K562 (cell line): ENCODE results near the gene CBX4.

ENCODE experiments used
- MAFG ChIP-seq: fragments of 450-650 bp; conservative IDR thresholded peaks from 2 replicates; pipeline ENCODE4 v1.6.1; 2016; ENCODE audit warnings: missing genetic modification characterization, missing compliant biosample characterization
- MYNN ChIP-seq, 2 experiments: sonication (generic); formaldehyde crosslinking in 1 of 2; IDR thresholded peaks; 2 replicates each; pipeline versions ENCODE4 v1.5.0 to v1.6.1; 2016 to 2020; ENCODE audit warnings: antibody characterized with exemption in 1 of 2, missing genetic modification reagents in 1 of 2
- POLR2A ChIP-seq: fragments of 450-650 bp; conservative IDR thresholded peaks from 2 replicates; pipeline ENCODE4 v1.6.1; 2016
- RAD21 ChIP-seq, 2 experiments: fragments of 250-450 bp in 1 of 2; fragments of 450-650 bp in 1 of 2; sonication (Bioruptor Pico) in 1 of 2; formaldehyde crosslinking in 1 of 2; IDR thresholded peaks in 1 of 2; conservative IDR thresholded peaks in 1 of 2; 2 replicates each; pipeline versions ENCODE4 v1.4.0 to v1.8.0; 2020 to 2022; ENCODE audit warnings: mild to moderate bottlenecking in 2 of 2, moderate library complexity in 1 of 2
- ZNF282 ChIP-seq: sonication (generic); formaldehyde crosslinking; IDR thresholded peaks from 2 replicates; pipeline ENCODE4 v1.8.1; 2023; ENCODE audit warnings: missing genetic modification reagents
- ZNF354B ChIP-seq: fragments of 250-450 bp; sonication (Bioruptor Pico); IDR thresholded peaks from 2 replicates; pipeline ENCODE4 v1.4.0; 2020
- ZZZ3 ChIP-seq: fragments of 450-650 bp; IDR thresholded peaks from 2 replicates; pipeline ENCODE4 v1.6.1; 2016; ENCODE audit warnings: antibody characterized with exemption, mild to moderate bottlenecking, moderate library complexity
- TF ChIP-seq, protein P1 (sequence below), 2 experiments: fragments of 450-650 bp in 1 of 2; sonication (generic) in 1 of 2; formaldehyde crosslinking in 1 of 2; IDR thresholded peaks in 1 of 2; conservative IDR thresholded peaks in 1 of 2; 2 replicates each; pipeline versions ENCODE4 v1.6.1 to v1.8.1; 2016 to 2023; ENCODE audit warnings: mild to moderate bottlenecking in 2 of 2, moderate library complexity in 2 of 2, inconsistent platforms in 1 of 2, missing genetic modification reagents in 1 of 2
- TF ChIP-seq, protein P2 (sequence below): sonication (generic); formaldehyde crosslinking; IDR thresholded peaks from 2 replicates; pipeline ENCODE4 v1.5.0; 2020; ENCODE audit warnings: missing genetic modification reagents
- TF ChIP-seq, protein P3 (sequence below), 3 experiments: IDR thresholded peaks in 2 of 3; conservative IDR thresholded peaks in 1 of 3; 2 replicates each; pipeline ENCODE4 v1.5.1; 2011 to 2012; ENCODE audit warnings: low read length in 3 of 3, mild to moderate bottlenecking in 3 of 3, control low read depth in 2 of 3, improper control_type of control experiment in 1 of 3, inconsistent platforms in 1 of 3, low read depth in 1 of 3, mixed read lengths in 1 of 3, moderate library complexity in 1 of 3; ENCODE audit not compliant: insufficient read depth in 2 of 3
- TF ChIP-seq, protein P4 (sequence below): fragments of 250-450 bp; sonication (Bioruptor Pico); IDR thresholded peaks from 2 replicates; pipeline ENCODE4 v1.4.0; 2020; ENCODE audit warnings: mild to moderate bottlenecking

GRCh38 chr17:79829004-79829403 is 10.2 kb downstream of the CBX4 start:
- no peak; the same call in 1 of the 2 replicates for TF ChIP-seq POLR2A
- TF ChIP-seq RAD21 (CRISPR knock-in tag; conservative IDR thresholded peaks at IDR 0.05 in 1 of 2, IDR thresholded peaks at IDR 0.05 in 1 of 2), result no peak
- no peak for TF ChIP-seq ZNF282 (CRISPR knock-in tag)
- TF ChIP-seq MYNN (IDR thresholded peaks at IDR 0.05), result no peak
- TF ChIP-seq MYNN (CRISPR knock-in tag; IDR thresholded peaks at IDR 0.05), result no peak
- TF ChIP-seq, protein P1, sequence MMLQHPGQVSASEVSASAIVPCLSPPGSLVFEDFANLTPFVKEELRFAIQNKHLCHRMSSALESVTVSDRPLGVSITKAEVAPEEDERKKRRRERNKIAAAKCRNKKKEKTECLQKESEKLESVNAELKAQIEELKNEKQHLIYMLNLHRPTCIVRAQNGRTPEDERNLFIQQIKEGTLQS (IDR thresholded peaks at IDR 0.05), result no peak
- TF ChIP-seq, protein P1 (CRISPR knock-in tag; conservative IDR thresholded peaks at IDR 0.05), result no peak
- TF ChIP-seq ZNF354B, result no peak
- no peak for TF ChIP-seq ZZZ3
- TF ChIP-seq, protein P2, sequence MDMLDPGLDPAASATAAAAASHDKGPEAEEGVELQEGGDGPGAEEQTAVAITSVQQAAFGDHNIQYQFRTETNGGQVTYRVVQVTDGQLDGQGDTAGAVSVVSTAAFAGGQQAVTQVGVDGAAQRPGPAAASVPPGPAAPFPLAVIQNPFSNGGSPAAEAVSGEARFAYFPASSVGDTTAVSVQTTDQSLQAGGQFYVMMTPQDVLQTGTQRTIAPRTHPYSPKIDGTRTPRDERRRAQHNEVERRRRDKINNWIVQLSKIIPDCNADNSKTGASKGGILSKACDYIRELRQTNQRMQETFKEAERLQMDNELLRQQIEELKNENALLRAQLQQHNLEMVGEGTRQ (CRISPR knock-in tag), result no peak
- TF ChIP-seq, protein P3, sequence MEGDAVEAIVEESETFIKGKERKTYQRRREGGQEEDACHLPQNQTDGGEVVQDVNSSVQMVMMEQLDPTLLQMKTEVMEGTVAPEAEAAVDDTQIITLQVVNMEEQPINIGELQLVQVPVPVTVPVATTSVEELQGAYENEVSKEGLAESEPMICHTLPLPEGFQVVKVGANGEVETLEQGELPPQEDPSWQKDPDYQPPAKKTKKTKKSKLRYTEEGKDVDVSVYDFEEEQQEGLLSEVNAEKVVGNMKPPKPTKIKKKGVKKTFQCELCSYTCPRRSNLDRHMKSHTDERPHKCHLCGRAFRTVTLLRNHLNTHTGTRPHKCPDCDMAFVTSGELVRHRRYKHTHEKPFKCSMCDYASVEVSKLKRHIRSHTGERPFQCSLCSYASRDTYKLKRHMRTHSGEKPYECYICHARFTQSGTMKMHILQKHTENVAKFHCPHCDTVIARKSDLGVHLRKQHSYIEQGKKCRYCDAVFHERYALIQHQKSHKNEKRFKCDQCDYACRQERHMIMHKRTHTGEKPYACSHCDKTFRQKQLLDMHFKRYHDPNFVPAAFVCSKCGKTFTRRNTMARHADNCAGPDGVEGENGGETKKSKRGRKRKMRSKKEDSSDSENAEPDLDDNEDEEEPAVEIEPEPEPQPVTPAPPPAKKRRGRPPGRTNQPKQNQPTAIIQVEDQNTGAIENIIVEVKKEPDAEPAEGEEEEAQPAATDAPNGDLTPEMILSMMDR (IDR thresholded peaks at IDR 0.05 in 2 of 3, conservative IDR thresholded peaks at IDR 0.05 in 1 of 3; ENCODE audit: insufficient read depth in 2 of 3, low read depth in 1 of 3, low read length in 3 of 3), result no peak
- TF ChIP-seq, protein P4, sequence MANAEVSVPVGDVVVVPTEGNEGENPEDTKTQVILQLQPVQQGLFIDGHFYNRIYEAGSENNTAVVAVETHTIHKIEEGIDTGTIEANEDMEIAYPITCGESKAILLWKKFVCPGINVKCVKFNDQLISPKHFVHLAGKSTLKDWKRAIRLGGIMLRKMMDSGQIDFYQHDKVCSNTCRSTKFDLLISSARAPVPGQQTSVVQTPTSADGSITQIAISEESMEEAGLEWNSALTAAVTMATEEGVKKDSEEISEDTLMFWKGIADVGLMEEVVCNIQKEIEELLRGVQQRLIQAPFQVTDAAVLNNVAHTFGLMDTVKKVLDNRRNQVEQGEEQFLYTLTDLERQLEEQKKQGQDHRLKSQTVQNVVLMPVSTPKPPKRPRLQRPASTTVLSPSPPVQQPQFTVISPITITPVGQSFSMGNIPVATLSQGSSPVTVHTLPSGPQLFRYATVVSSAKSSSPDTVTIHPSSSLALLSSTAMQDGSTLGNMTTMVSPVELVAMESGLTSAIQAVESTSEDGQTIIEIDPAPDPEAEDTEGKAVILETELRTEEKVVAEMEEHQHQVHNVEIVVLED (CRISPR knock-in tag), result no peak
- no peak for TF ChIP-seq MAFG (tag)
